ENCODE measurements around the gene PSAP.

DNA sequence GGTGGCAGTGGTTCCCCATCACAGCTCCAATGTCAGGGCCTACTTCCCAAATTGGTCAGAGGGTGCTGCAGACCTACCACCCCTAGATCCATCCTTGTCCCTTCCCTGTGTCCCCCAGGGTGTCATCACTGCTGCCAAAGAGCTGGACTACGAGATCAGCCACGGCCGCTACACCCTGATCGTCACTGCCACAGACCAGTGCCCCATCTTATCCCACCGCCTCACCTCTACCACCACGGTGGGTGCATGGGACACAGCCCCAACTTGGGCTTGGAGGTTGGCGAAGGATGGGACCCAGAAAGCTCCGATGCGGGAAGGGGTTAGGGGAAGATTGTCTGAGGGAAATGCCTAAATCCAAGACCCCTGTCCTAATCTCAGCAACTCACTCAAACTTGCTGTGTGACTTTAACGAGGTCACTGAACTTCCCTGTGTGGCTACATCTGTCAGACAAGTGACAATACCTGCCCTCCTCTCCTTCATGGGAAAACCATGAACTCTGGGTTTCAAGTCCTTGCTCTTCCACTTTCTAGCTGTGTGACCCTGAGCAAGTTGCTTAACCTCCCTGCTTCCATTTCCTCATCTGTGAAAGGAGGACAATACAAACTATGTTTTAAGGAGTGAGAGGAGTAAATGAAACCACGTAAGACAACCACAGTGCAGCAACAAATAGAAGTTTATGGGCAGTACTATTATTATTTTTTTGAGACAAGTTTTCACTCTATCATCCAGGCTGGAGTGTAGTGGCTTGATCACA is 72.8 kb downstream of the PSAP start:
- TF ChIP-seq E2F4 (CRISPR knock-in tag; IDR thresholded peaks at IDR 0.05; ENCODE audit: borderline replicate concordance, low read depth) (no peak), ZNF121 (CRISPR knock-in tag; IDR thresholded peaks at IDR 0.05) (no peak), NFATC4 (CRISPR knock-in tag; IDR thresholded peaks at IDR 0.05) (no peak), MXD4 (CRISPR knock-in tag; IDR thresholded peaks at IDR 0.05; ENCODE audit: borderline replicate concordance) (no peak), MYBL2 (CRISPR knock-in tag; IDR thresholded peaks at IDR 0.05) (no peak), CTCF (IDR thresholded peaks at IDR 0.05) (no peak)
- TF ChIP-seq, protein P1, sequence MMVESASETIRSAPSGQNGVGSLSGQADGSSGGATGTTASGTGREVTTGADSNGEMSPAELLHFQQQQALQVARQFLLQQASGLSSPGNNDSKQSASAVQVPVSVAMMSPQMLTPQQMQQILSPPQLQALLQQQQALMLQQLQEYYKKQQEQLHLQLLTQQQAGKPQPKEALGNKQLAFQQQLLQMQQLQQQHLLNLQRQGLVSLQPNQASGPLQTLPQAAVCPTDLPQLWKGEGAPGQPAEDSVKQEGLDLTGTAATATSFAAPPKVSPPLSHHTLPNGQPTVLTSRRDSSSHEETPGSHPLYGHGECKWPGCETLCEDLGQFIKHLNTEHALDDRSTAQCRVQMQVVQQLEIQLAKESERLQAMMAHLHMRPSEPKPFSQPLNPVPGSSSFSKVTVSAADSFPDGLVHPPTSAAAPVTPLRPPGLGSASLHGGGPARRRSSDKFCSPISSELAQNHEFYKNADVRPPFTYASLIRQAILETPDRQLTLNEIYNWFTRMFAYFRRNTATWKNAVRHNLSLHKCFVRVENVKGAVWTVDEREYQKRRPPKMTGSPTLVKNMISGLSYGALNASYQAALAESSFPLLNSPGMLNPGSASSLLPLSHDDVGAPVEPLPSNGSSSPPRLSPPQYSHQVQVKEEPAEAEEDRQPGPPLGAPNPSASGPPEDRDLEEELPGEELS (CRISPR knock-in tag; IDR thresholded peaks at IDR 0.05), result no peak
- TF ChIP-seq, protein P2, sequence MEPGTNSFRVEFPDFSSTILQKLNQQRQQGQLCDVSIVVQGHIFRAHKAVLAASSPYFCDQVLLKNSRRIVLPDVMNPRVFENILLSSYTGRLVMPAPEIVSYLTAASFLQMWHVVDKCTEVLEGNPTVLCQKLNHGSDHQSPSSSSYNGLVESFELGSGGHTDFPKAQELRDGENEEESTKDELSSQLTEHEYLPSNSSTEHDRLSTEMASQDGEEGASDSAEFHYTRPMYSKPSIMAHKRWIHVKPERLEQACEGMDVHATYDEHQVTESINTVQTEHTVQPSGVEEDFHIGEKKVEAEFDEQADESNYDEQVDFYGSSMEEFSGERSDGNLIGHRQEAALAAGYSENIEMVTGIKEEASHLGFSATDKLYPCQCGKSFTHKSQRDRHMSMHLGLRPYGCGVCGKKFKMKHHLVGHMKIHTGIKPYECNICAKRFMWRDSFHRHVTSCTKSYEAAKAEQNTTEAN (CRISPR knock-in tag; IDR thresholded peaks at IDR 0.05), result no peak
